ENCODE results near the gene TEN1. TPM values are rescaled to one million over a fixed set of nuclear protein-coding genes. Genes with fewer than 3 reads are reported as not detected.
"Not testable (repeated sequence)": the region's sequence is repeated elsewhere in the genome, so short reads cannot be mapped to it uniquely, and the experiment has no call there.

TEN1 gene
- polyA plus RNA-seq, 4 donors, result 19.8 to 32.3 (median 22.9) TPM

GRCh38 chr17:76022973-76023899, 44.2 kb downstream of the TEN1 start:
- DNase-seq (ENCODE audit: low read depth in 4 of 4, low spot score in 3 of 4), result no peak

DNA sequence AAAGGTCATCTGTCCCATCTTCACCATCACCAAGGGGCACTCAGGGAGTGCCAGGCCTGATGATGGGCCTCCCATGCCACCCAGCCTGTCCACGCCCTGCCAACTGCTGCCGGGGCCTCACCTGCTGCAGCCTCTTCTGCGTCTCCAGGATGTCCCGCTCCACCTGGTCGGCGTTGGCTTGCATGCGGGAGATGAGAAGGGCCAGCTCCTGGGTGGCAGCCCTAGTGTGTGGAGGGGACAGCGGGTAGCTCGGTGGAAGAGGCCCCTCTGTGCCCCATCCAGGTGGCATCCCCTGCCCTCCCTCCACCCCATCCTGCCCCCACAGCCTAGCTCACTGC, 44.8 kb downstream of the TEN1 start:
- no peak for DNase-seq (ENCODE audit: low read depth in 4 of 4, low spot score in 3 of 4)

DNA sequence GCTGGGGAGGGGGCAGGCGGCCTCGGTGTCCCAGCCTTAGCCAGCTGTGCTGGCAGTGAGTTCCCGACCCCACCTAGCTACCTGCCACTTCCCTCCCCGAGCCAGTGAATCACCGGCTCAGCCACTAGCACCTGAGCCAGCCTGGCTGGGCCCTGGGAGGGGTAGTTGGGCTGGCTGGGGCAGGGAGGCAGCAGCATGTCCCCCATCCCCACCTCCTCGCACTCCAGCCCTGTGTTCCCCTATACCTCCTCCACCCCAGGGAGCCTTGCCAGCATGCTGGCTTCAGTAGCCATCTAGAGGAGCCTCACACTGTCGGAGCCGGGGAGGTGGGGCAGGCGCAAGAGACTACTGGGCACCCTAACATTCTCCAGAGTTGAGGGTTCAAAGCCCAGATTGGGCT, 45.3 kb downstream of the TEN1 start:
- DNase-seq (ENCODE audit: low read depth in 4 of 4, low spot score in 3 of 4), result no peak

GRCh38 chr17:76025294-76025693, 46.3 kb downstream of the TEN1 start:
- DNase-seq (ENCODE audit: low read depth in 4 of 4, low spot score in 3 of 4), result no peak

DNA sequence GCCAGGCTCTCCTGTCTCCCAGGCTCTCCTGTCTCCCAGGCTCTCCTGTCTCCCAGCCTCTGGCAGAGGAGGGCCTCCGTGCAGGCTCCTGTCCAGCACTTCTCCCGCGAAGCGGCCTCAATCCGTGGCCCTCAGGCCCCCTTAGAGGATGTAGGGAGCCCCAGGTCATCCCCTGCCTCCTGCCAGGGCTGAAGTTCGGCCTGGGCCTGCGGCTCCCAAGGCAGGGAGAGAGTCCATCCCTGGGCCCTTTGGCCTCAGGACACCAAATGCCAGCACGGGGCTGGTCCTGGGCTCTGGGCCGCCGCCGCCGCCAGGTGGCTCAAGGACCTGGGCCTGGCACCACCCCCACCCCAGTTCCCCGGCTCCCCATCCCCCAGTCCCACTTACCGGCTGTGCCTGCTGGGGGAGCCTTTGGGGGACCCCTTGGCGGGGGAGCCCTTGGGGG, 47.7 kb downstream of the TEN1 start:
- DNase-seq (ENCODE audit: low read depth in 4 of 4, low spot score in 3 of 4), result no peak

DNA sequence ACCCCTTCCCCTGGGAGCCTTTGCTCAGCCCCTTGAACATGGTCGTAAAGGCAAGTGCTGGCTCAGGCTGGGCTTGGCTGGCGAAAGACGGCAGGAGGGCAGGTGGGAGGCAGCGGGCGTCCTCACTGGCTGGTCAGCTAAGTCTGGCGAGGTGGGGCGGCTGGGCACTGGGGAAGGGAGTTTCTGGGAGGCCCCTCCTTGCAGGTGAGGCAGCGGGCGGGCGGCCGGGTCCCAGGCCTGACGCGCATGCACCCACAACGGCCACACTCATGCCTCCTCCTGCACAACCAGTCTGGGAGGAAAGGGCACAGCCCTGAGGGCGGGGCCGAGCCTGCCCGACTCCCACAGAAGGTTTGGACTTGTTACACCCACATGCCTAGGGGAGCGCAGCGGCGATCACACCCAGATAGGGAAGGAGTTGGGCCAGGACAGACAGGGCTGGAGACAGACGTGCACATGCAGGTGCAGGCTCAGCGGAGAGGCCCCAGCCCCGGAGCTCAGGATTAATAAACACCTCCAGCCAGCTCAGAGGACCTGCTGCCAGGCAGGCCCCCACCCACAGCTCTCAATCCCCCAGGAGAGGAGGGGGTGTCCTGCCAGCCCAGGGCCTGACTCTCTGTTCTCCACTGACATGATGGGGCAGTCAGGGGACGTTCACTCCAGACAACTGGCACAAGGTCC, 48.3 kb downstream of the TEN1 start, which contains the start of gene EVPL:
Gene EVPL (minus strand): TSS at position 148 of the 681 bp plus-strand sequence. CDS start 108 bp downstream, at position 40.
- DNase-seq (ENCODE audit: low read depth in 4 of 4, low spot score in 3 of 4), result no peak

- DNase-seq (ENCODE audit: low read depth in 4 of 4, low spot score in 3 of 4), result no peak
Observed at GRCh38 chr17:76032073-76032779, 53.2 kb downstream of the TEN1 start.

DNA sequence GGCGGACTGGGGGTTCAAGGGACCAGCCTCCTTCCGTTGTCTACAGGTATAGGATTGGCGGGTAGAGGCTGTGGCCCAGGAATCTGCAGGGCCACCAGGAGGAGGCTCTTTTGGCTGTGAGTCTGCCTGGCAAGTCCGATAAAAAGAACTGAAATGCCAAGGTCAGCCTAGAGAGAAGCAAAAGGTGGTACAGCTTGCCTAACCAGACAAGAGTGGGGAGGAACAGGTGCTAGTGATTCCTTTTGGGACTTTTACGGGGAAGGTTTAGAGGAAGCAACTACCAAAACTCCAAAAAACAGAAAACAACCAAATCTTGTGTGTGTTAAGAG, 53.7 kb downstream of the TEN1 start:
- no peak for DNase-seq (ENCODE audit: low read depth in 4 of 4, low spot score in 3 of 4)

GRCh38 chr17:76033139-76033538, 54.1 kb downstream of the TEN1 start:
- no peak for DNase-seq (ENCODE audit: low read depth in 4 of 4, low spot score in 3 of 4)

DNA sequence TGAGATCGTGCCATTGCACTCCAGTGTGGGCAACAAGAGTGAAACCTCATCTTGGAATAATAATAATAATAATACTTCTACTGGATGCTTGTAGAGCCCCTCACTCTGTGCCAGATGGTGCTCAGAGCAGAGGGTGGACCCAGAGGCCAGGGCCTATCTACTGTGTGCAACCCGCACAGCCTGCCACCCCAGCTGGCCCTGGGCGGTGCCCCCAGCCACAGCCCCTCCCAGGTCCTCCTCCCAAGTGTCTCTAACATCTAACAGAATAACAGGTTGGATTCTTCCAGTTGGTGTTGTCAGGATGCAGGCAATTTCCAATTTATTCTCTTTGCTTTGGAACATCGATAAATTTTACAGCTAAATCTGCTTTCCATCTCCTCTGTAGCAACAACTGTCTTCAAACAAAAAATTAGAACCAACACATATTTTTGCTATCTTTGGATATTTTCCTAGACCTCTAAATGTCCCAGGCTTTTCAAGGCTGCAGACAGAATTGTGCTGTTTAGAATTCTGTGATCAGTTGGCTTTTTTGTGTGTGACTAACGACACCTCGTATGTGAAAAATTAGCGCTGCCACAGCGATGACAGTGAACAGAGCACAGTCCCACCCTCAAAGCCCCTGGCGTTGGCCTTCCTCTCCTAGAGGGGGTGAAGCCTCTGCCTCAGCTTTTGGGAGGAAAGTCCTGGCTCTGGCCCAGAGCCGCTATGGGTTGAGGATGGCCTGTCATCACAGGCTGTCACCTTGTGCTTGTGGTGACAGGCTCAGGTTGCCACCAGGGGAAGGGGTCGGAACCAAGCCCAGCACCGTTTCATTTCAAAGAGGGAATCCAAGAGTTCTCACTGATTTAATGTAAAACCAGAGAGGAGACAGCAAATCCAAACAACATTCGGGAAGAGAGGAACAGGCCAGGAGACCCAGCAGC, 55.6 kb downstream of the TEN1 start:
- DNase-seq (ENCODE audit: low read depth in 4 of 4, low spot score in 3 of 4), result no peak

GRCh38 chr17:76036497-76037261, 57.6 kb downstream of the TEN1 start:
- no peak for DNase-seq (ENCODE audit: low read depth in 4 of 4, low spot score in 3 of 4)

- DNase-seq (ENCODE audit: low read depth in 4 of 4, low spot score in 3 of 4), result no peak
Observed at GRCh38 chr17:76038050-76038449, 59.0 kb downstream of the TEN1 start.

DNA sequence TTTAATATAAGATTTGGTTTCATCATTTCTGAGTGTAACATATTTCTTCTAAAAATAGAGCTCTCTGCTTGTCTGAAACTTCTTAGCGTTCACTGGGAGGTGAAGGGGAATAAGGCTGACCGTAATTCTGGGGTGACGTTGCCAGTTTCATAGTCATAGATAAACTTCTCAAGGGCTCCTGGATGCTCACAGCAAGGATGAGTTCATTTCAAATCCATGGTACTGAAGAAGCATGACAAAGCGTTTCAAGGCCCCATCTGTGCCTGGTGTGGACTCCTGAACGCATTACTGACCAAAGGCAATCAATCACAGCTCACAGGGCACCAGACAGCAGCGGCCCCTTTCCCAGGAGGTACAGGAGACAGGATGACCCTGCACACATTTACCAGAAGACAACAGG, 60.1 kb downstream of the TEN1 start:
- DNase-seq (ENCODE audit: low read depth in 4 of 4, low spot score in 3 of 4), result no peak

- DNase-seq (ENCODE audit: low read depth in 4 of 4, low spot score in 3 of 4), result no peak
Observed at GRCh38 chr17:76040376-76040775, 61.3 kb downstream of the TEN1 start.

DNA sequence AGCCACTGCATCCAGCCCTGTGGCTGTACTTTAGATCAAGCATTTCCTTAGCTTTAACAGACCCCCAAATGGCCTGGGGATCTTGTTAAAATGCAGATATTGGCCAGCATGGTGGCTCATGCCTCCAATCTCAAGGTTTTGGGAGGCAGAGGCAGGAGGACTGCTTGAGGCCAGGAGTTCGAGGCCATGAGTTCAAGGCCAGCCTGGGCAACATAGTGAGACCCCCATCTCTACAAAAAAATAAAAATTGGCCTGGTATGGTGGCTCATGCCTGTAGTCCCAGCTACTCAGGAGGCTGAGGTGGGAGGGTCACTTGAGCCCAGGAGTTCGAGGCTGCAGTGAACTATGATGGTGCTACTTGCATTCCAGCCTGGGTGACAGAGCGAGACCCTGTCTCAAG, 63.8 kb downstream of the TEN1 start:
- DNase-seq (ENCODE audit: low read depth in 4 of 4, low spot score in 3 of 4), result not testable (repeated sequence)

DNA sequence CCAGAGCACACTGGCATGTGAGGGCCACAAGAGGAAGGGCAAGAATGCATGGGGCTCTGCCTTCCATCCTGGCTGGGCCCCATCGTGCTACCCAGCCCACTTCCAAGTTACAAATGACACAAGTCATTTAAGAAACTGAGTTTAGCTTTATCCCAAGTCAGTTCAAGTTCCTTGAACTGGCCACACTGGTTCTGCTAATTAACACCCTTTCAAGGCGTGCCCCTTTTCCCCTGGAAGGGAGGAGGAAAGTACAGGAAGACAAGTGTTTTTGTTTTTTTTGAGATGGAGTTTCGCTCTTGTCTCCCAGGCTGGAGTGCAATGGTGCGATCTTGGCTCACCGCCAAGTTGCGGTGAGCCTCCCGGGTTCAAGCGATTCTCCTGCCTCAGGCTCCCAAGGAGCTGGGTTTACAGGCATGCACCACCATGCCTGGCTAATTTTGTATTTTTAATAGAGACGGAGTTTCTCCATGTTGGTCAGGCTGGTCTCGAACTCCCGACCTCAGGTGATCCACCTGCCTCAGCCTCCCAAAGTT, 65.5 kb downstream of the TEN1 start:
- not testable (repeated sequence) for DNase-seq (ENCODE audit: low read depth in 4 of 4, low spot score in 3 of 4)

GRCh38 chr17:76046064-76046463, 67.0 kb downstream of the TEN1 start:
- no peak for DNase-seq (ENCODE audit: low read depth in 4 of 4, low spot score in 3 of 4)

GRCh38 chr17:76048025-76048605, 69.1 kb downstream of the TEN1 start:
- DNase-seq (ENCODE audit: low read depth in 4 of 4, low spot score in 3 of 4), result no peak

- no peak for DNase-seq (ENCODE audit: low read depth in 4 of 4, low spot score in 3 of 4)
Observed at GRCh38 chr17:76048711-76049110, 69.7 kb downstream of the TEN1 start.
